NCI-H446 (cell line): Measurements from ENCODE around the gene FN1.

Source experiments
- DNase-seq, 2 experiments: peaks; one replicate each; lab custom pipeline; 2025; lab: John Stamatoyannopoulos, UW

FN1 gene

DNA sequence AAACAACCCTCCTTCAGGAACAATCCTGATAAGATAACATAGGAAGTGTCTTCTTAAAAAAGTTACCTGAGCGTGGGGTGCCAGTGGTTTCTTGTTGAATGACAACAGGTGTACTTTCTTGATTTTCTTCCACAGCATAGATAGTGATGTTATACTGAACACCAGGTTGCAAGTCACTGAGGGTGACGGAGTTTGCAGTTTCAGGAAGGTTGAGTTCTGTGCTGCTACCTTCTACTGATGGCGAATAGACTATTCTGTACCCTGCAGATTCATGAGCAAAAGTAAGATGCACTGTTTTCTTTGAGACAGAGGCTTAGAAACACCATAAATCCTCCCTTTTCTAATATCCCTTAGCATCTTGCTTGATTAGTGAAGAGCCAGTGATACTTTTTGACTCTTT lies 28.8 kb downstream of the FN1 start:
- no peak for DNase-seq

DNA sequence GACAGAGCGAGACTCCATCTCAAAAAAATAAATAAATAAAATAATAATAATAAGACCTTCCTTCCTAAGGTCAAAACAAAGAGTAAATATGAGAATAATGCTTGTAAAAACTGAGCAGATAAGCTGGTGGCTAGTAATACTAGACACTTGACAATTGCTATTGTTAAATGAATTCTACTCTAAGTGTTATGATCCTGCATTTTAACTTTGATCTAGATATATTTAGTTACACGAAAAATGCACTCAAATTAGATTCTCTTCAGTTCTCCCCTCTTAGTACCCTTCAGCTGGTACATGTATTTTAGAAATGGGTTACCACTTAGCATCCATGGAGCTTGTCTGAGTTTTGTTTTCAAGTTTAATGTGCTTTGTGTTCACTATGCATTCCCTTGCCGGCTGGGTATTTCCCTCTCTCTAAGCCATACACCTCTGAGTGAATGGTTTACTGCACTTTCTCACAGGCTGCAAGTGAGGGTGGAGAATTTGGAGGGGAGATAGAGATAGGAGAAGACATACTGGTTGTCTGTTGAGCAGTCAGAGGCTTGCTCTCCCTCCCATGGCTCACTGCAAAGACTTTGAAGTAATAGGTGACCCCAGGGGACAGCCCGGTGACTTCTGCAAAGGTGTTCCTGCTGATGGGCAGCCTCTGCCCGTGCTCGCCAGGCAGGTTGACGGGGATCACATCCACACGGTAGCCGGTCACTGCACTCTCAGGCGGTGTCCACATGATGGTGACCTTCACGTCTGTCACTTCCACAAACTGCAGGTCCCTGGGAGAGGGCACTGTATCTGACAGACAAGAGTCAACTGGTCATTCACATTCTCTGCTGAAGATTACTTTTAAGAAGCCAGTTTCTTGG lies 29.9 kb downstream of the FN1 start:
- no peak for DNase-seq

DNA sequence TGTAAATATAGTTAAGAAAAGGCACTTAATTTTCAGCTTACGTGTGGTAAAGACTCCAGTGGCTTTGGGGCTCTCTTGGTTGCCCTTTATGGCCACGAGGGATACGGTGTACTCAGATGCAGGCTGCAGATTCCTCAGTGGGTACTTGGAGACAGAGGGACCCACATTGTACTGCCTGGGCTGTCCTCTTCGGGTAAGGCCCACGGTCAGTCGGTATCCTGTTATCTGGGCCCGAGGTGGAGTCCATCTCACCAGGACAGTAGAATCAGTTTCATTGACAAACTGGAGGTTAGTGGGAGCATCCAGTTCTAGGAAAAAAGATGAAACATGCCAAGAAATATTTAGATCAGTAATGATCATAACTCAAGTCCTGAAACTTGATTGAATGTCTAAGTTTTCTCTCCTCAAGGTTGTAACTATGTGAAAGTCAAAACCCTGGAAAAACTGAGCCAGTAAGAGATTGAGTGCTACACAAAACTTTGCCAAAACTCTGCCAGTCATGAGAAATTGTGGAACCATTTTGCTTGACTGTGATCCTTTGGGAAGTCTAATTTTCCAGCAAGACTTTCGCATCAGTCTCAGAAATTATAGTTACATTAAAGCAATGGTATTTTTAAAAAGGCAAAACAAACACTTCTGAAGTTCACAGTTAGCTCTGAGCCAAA lies 31.4 kb downstream of the FN1 start:
- DNase-seq: no peak

DNA sequence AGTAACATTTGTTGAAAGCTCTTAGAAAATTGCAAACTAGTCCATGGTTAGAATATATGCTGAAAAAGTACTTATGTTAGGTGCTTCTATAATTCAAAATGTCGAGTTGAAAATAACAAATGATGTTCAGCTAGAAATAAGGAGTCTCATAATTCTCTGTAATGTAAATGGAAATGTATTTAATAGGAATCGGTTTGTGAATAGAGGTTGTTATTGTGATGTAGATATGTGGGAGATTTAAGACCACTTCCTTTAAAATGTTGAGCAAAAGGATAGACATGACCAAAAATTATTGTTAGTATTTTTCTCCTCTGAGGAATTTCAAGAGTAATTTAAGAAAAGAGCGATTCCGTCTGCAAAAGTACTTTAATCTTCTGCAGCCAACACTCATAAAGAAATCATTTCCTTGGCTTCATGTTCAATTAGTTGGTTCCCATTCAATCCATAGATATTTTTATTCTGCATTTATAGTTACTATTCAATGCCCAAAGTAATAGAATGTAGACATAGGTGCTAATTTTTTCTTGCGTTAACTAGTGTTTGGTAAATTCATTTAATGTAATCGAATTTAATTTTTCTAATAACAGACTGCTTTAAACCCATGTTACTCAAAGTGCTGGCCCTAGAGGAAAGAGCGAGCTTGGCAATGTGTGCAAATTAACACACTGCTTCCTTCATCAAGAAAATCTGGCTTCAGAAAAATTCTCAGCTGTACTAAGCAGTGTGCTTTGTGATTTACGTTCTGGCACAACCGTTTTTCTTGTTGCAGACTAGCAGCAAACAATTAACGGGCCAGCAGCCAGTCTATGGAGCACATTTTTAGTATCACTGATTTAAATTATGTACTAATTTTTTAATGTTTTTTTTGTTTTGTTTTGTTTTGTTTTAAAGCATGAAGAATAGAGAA lies 32.2 kb downstream of the FN1 start:
- no peak for DNase-seq

DNA sequence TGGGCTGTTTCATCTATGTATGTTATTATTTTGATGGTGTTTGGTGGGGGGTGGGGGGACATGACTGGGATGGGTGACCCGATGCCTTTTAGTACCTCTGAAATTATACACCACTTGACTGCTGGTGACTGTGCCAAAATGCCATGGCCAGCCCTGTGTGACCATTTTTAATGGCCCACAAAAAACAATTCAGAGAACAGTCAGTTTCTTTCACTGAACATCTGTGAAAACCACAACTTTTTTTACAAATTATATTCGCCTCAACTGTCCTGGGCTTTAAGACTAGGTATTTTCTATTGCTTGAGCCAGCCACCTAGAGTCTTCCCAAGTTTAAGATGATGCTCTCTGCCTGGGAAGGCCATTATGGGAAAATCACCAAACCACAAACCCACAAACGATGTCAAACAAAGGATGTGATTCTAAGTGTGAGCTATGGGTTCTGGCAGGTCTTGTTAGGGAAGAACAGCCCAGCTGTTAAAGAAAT lies 33.9 kb downstream of the FN1 start:
- no peak for DNase-seq

DNA sequence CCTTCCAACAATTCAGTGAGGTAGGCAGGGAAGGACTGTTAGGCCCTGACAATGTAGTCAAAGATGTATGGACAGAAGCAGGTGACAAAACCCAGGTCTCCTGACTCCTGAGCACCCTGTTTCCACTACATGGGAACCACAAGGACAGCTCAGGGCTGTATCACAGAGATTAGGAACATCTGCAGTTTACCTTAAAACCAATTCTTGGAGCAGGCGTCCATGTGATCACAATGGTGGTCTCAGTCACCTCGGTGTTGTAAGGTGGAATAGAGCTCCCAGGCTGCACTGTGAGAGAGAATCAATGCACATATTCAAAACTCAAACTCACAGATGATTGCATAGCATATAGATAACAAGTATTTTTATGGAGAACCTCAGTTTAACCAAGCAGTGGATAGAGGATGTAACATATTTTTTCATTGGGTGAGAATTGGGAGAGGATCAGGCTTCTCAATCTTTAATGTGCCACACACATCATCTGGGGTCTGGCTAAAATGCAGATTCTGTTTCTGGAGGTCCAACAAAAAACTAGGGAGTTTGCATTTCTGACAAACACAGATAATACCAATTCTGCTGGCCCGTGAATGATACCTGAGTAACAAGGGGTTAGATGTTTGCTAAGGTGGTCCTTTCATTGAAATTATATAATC lies 36.7 kb downstream of the FN1 start:
- no peak for DNase-seq

DNA sequence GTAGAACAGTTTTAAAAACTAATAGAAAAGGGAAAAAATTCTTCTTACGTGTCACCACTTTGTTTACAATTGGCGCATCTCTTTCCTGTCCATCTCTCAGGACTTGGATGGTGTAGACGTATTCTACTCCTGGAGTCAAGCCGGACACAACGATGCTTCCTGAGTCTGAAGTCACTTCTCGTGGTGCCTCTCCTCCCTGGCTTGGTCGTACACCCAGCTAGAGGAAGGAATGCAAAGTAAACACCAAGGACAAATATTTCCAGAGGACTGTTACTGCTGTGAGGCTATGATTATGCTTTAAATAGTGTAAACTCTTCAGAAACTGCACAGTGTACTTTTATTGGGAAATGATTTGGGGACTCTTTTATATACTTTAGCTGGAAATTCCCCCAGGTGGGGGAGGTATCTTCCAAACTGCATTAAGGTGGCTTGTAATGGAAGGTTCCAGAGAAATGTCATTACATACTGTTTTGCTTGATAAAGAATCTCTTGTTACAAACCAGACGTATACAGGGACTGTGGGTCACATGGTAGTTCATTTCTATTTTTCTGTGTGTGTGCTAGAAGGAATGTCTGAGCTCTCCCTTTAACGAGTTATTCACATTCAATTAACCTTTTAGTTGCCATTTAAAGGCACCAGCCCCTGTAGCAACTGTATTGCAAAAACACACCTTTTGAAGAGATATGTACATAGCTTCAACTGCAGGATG lies 38.1 kb downstream of the FN1 start:
- DNase-seq: no peak

DNA sequence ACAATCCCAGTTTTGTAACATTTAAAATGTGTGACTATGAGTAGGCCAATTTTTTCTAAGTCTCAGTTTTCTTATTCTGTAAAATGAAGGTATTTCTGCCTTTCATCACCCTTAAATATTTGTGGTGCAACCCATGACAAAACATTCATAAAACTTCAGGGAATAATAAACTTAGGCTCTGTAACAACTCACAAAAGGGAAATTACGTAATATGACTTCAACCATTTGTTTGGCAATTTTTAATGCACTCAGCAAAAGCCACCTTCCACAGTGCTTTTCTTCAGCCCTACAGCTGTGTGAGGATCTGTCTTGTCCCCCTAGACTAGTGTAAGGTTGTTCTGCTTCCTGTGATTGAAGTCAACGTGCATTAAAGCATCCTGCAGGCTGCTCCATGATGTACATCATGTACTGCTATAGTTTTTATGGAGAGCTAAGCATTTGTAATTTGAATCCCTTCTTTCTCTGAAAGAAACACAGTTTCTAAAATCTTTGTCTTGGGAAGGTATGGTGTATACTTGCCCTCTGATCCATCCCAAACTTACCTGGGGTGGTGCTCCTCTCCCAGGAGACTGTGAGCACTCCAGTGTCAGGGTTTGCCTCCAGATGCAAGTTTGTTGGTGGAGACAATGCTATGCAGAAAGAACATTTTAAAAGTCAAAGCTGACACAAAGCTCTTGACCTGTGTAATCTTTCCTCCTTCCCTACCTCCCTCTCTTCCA lies 39.1 kb downstream of the FN1 start:
- no peak for DNase-seq

DNA sequence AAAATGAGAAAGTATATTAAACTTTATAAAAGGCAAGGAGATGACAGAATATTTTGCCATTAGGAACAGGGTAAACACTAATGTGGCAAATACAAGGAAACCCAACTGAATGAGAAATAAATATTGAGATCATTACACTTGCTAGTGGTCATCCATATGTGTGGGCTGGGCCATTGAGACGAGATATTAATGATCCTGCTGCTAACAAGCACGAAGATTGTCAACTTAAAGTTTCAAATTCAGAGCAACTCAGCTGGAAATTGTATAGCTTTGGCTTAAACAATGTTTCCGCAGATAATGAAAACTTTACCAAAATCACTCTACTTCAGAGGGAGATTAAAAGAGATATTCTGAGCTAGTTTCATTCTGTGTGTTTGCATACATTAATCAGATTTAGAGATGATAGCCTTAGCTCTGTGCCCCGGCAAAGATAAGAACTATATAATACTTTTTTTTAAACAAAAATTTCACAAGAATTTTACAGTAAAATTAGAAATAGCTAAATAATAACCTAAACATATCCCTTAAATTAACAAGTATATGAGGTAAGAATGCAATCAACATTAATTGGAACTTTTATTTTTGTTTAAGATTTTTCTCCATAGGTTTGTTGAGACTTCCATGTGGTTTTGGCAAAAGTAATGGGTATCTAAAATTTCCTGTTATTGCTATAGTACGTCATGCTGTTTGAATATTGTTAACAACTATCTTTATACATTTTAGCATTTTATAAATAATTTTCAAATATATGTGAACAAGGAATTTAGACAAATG lies 40.0 kb downstream of the FN1 start:
- DNase-seq: no peak

DNA sequence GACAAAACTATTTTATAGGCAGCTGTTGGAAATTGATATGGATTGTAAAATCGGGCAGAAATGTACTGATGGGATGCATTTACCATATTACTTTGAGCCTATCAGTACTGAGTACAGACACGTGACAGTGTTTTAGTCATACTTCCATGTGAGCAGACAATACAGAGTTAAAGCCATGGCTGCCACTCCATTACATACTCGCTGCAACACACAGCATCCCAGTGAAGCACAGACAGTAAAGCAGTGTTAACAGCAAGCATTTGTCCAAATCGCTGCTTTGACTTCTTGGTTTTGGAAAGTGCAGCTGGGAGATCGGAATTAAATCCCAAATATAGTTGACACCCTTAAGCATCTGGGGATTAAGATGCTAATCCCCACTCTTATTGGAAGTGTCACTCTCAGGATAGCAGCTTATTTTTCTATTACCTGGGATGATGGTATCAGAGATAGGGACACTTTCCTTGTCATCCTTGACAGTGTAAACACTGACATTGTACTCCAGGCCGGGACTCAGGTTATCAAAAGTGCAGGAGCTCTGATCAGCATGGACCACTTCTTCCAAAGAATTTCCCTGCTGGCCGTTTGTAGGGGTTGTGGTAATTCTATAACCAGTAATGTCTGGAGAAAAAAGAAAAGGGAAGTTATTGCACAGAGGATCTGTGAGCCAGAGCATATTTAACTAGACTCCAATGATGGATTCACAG lies 41.6 kb downstream of the FN1 start:
- no peak for DNase-seq

DNA sequence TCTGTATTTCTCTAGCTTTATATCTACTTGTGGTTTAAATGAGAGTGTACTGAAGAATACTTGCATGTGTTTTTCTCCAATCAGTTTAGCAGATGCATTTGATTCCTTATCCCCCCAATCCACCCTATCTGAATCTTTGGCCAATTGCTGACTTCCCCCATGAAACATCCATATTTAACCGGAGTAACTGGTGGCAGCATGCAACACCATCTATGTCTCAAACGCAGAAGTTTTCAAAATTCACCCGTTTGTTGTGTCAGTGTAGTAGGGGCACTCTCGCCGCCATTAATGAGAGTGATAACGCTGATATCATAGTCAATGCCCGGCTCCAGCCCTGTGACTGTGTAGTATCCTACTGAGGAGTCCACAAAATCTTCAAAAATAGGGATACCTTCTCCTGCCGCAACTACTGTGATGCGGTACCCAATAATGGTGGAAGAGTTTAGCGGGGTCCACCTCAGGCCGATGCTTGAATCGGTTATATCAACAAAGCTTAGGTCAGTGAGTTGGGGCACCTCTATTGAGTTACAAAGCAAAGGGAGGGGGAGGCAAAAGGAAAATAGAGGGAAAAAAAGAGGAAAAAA lies 43.1 kb downstream of the FN1 start:
- DNase-seq: no peak

DNA sequence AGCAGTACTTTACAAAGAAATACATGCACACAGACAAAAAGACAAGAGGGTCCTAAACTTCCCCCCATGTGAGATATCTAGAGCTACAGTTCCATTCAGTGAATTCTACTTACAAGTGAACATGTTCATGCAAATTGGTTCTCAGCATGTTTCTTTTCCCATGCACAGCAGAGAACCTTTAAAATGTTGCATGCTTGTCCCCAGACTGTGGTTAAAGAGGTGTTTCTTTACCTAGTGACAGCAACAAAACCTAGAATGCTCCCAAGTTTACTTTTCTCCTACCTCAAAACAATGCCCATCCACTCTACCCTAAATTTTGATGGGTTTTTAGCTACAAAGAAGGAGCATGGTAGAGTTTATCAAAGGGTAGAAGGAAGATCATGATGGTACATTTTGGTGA lies 43.7 kb downstream of the FN1 start:
- no peak for DNase-seq

DNA sequence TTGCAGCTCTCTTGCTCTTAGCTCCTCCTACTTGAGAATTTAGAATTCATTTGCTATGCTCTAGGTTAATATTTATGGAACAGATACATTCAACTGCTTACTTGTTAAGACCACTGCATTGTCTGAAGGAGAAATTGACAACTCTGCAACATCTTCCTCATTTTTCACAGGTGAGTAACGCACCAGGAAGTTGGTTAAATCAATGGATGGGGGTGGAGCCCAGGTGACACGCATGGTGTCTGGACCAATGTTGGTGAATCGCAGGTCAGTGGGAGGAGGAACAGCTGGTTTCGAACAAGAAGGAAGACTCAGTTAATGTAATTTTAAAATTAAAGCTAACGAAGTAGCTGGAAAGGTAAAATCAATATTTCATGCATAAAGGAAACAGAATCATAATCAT lies 44.3 kb downstream of the FN1 start:
- DNase-seq: no peak

DNA sequence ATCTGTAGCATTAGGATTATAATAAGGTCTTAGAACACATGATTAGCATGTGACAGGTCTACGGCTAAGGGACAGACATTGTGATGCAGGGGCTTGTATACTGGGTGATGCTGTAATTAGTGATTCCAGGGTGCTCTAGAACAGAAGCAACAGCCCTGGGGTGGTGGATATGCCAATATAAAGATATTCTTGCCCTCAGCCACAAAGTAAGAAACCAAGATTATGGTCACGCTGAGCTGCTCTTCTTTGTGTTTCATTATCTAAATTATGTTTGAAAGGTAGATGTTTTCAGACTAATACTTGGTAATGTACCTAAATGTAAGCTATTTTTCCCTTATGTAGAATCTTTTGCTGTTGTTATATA lies 45.3 kb downstream of the FN1 start:
- no peak for DNase-seq

DNA sequence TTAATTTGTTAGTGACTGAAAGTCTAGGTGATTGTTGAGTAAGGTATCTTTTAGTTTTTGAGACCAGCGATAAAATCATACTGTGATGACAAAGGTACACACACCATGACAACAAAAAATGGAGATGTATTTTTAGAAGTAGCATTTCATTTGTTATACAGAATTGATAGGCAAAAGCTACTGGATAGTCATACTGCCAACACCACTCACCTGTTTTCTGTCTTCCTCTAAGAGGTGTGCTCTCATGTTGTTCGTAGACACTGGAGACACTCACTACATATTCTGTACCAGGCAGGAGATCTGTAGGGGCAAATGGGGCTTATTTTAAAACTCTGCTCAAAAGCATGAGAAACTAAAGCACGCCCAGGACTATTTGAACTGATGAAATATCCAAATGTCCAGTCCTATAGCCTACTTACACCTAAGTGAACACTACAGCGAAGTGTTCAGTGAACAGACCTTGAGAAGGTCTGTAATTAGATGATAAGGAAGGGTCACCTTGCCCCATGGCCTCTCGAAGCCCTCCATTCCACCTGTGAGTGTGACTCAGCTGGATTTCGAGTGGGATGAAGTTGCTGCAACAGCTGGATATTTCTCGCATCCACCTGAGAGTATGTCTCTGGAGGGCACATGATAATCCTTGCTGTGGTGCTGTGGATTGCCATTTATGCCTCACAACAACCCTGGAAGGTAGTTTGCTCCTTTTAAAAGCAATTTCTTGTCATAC lies 47.7 kb downstream of the FN1 start:
- no peak for DNase-seq

DNA sequence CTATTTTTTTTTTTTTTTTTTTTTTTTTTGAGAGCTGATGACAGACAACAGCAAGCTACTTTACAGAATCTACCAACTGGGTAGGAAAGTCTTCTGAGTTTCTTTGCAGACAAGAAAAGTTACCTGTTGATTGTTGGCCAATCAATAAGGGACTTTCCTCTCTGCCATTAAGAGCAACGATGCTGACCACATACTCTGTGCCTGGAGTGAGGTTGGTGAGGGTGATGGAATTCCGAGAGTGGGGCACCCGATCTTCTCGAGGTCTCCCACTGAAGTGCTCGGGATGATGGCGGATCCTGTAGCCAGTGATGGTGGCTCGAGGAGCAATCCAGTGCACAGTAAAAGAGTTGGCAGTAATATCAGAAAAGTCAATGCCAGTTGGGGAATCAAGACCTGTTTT lies 49.3 kb downstream of the FN1 start:
- no peak for DNase-seq

DNA sequence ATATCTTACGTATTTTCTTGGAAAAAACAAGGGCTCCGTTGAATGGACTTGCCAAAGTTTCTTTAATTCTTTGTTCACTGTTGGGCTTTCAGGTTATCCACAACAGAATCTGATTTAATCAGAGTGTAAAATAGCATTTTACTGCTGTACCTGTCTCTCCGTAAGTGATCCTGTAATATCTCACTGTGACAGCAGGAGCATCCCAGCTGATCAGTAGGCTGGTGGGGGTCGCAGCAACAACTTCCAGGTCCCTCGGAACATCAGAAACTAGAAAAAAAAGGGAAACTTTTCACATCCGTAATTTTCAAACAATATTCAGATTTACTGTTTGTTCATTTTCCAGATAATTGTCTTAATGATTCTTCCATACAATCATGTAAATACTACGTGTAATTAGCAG lies 51.2 kb downstream of the FN1 start:
- no peak for DNase-seq

DNA sequence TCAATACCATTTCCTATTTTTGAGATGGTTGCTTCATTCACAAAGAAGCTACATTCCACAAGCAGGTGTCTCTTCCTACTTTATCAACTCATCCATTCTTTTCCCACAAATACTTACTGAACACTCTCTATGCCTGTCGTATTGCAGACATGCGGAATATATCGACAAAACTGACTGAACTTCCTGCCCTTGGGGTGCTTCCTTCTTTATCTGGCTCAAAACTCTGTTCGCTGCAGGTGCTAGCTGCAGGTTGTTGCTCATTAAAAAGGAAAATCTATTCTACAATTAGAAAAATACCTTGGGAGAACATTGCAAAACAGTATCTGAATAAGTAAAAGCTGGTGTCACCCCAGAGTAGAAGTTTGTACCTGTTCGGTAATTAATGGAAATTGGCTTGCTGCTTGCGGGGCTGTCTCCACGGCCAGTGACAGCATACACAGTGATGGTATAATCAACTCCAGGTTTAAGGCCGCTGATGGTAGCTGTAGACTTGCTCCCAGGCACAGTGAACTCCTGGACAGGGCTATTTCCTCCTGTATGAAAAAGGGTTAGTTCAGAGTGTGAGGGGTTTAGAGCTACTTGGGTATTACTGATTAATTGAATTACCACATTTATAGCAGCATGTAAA lies 52.1 kb downstream of the FN1 start:
- DNase-seq: no peak
